ENCODE data around the gene PREB. TPM values are rescaled to one million over a fixed set of nuclear protein-coding genes. Genes with fewer than 3 reads are reported as not detected.

PREB gene
- total RNA-seq, 2 donors from 2014 or later, result 50.5 to 53.5 TPM

- DNase-seq, result no peak
- peaks cover 18% of the 10 kb centered on the region for H3K27me3 Mint-ChIP-seq (ENCODE audit: insufficient read depth)
- H3K36me3 ChIP-seq (ENCODE audit: control insufficient read depth, insufficient read depth, low read length), result no peaks in the 10 kb centered on the region
- peaks cover 14% of the 10 kb centered on the region for H3K4me1 Mint-ChIP-seq
- no peak overlapping the region for H3K4me3 Mint-ChIP-seq
- no peaks in the 10 kb centered on the region for H3K36me3 Mint-ChIP-seq (ENCODE audit: low read depth)
- no peaks in the 10 kb centered on the region for H3K9me3 ChIP-seq (ENCODE audit: control insufficient read depth, low read length)
- H3K27ac ChIP-seq (ENCODE audit: low read depth, low read length), result no peak overlapping the region
- H3K4me3 ChIP-seq (ENCODE audit: low read length), result no peak overlapping the region
- WGBS, 2 experiments (ENCODE audit: insufficient coverage in 1 of 2, insufficient read length in 1 of 2), result 93 to 98% methylated on average over 9 to 27 of the region's 27 CpGs
- H3K27me3 ChIP-seq (ENCODE audit: control insufficient read depth, insufficient read depth, low read length, poor library complexity, severe bottlenecking), result peaks cover 13% of the 10 kb centered on the region
- H3K27ac Mint-ChIP-seq, result no peak overlapping the region
- H3K9me3 Mint-ChIP-seq, result no peaks in the 10 kb centered on the region
- H3K4me1 ChIP-seq (ENCODE audit: control insufficient read depth, insufficient read depth, low read length), result no peaks in the 10 kb centered on the region
- TF ChIP-seq, protein P1, sequence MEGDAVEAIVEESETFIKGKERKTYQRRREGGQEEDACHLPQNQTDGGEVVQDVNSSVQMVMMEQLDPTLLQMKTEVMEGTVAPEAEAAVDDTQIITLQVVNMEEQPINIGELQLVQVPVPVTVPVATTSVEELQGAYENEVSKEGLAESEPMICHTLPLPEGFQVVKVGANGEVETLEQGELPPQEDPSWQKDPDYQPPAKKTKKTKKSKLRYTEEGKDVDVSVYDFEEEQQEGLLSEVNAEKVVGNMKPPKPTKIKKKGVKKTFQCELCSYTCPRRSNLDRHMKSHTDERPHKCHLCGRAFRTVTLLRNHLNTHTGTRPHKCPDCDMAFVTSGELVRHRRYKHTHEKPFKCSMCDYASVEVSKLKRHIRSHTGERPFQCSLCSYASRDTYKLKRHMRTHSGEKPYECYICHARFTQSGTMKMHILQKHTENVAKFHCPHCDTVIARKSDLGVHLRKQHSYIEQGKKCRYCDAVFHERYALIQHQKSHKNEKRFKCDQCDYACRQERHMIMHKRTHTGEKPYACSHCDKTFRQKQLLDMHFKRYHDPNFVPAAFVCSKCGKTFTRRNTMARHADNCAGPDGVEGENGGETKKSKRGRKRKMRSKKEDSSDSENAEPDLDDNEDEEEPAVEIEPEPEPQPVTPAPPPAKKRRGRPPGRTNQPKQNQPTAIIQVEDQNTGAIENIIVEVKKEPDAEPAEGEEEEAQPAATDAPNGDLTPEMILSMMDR (conservative IDR thresholded peaks at IDR 0.05), result no peak
- H3K9ac ChIP-seq (ENCODE audit: extremely low read depth, low read length, poor library complexity, severe bottlenecking), result no peak overlapping the region
Observed at GRCh38 chr2:27082773-27083409, 51.5 kb downstream of the PREB start.

DNA sequence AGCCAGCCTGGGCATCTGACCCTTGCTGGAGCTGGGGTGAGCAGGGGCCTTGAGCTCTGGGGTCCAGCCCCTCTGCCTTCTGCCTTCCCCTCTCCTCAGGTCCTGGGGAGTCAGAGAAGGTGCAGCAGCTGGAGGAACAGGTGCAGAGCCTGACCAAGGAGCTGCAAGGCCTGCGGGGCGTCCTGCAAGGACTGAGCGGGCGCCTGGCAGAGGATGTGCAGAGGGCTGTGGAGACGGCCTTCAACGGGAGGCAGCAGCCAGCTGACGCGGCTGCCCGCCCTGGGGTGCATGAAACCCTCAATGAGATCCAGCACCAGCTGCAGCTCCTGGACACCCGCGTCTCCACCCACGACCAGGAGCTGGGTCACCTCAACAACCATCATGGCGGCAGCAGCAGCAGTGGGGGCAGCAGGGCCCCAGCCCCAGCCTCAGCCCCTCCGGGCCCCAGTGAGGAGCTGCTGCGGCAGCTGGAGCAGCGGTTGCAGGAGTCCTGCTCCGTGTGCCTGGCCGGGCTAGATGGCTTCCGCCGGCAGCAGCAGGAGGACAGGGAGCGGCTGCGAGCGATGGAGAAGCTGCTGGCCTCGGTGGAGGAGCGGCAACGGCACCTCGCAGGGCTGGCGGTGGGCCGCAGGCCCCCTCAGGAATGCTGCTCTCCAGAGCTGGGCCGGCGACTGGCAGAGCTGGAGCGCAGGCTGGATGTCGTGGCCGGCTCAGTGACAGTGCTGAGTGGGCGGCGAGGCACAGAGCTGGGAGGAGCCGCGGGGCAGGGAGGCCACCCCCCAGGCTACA, 52.3 kb downstream of the PREB start:
- Histone ChIP-seq H3K9me3 (ENCODE audit: control insufficient read depth, low read length) (no peaks in the 10 kb centered on the region), H3K9ac (ENCODE audit: extremely low read depth, low read length, poor library complexity, severe bottlenecking) (no peak overlapping the region), H3K4me3 (ENCODE audit: low read length) (no peak overlapping the region), H3K4me1 (ENCODE audit: control insufficient read depth, insufficient read depth, low read length) (no peaks in the 10 kb centered on the region), H3K27ac (ENCODE audit: low read depth, low read length) (no peak overlapping the region), H3K36me3 (ENCODE audit: control insufficient read depth, insufficient read depth, low read length) (no peaks in the 10 kb centered on the region), H3K27me3 (ENCODE audit: control insufficient read depth, insufficient read depth, low read length, poor library complexity, severe bottlenecking) (peaks cover 6% of the 10 kb centered on the region)
- TF ChIP-seq, protein P1 (conservative IDR thresholded peaks at IDR 0.05), result no peak
- DNase-seq, result no peak
- WGBS, 2 experiments (ENCODE audit: insufficient coverage in 1 of 2, insufficient read length in 1 of 2), result 94 to 97% methylated on average over 36 to 38 of the region's 38 CpGs
- no peaks in the 10 kb centered on the region for H3K9me3 Mint-ChIP-seq
- H3K27ac Mint-ChIP-seq, result no peak overlapping the region
- H3K27me3 Mint-ChIP-seq (ENCODE audit: insufficient read depth), result peaks cover 13% of the 10 kb centered on the region
- no peak overlapping the region for H3K4me3 Mint-ChIP-seq
- no peaks in the 10 kb centered on the region for H3K36me3 Mint-ChIP-seq (ENCODE audit: low read depth)
- peaks cover 14% of the 10 kb centered on the region for H3K4me1 Mint-ChIP-seq

Other genes with a start within 250 kb of the PREB start
- 1 to 10 TPM; 3.2 to 4.4 TPM for gene MAPRE3, start 164.0 kb downstream of the PREB start, total RNA-seq
- gene TMEM214, start 101.7 kb downstream of the PREB start, total RNA-seq, result 10 to 100 TPM; 52.7 to 63.7 TPM
- 10 to 100 TPM; 56.9 to 76.1 TPM for gene AGBL5, start 83.0 kb downstream of the PREB start, total RNA-seq
- gene OST4, start 63.0 kb downstream of the PREB start, total RNA-seq, result 100 to 1,000 TPM; 290 to 311 TPM
- gene EMILIN1, start 56.0 kb downstream of the PREB start, total RNA-seq, result 1 to 10 TPM; 1.9 to 2.1 TPM
- 1 to 10 TPM; 3.3 to 3.9 TPM for gene KHK, start 47.9 kb downstream of the PREB start, total RNA-seq
- gene CGREF1, start 15.5 kb downstream of the PREB start, total RNA-seq, result under 1 TPM; 0.20 to 0.33 TPM
- 1 to 10 TPM in 1 of 2 donors, under 1 TPM in 1; 0.29 to 1.0 TPM for gene ABHD1, start 10.8 kb downstream of the PREB start, total RNA-seq
- gene PRR30, start 4.8 kb upstream of the PREB start, total RNA-seq, result not detected
- not detected for gene TCF23, start 14.4 kb upstream of the PREB start, total RNA-seq
- 100 to 1,000 TPM; 101 to 140 TPM for gene ATRAID, start 77.4 kb upstream of the PREB start, total RNA-seq
- 100 to 1,000 TPM; 115 to 125 TPM for gene SLC5A6, start 77.6 kb upstream of the PREB start, total RNA-seq
- gene CAD, start 82.7 kb upstream of the PREB start, total RNA-seq, result 100 to 1,000 TPM; 120 to 127 TPM
- 1 to 10 TPM; 1.5 to 2.8 TPM for gene SLC30A3, start 128.4 kb upstream of the PREB start, total RNA-seq
- under 1 TPM in 1 of 2 donors, not detected in 1; 0.49 TPM for gene DNAJC5G, start 140.8 kb upstream of the PREB start, total RNA-seq
- 1 to 10 TPM in 1 of 2 donors, under 1 TPM in 1; 0.86 to 2.2 TPM for gene TRIM54, start 147.8 kb upstream of the PREB start, total RNA-seq
- under 1 TPM; 0.59 to 0.75 TPM for gene UCN, start 173.8 kb upstream of the PREB start, total RNA-seq
- 10 to 100 TPM; 46.6 to 59.6 TPM for gene MPV17, start 188.5 kb upstream of the PREB start, total RNA-seq
- 100 to 1,000 TPM; 105 to 120 TPM for gene GTF3C2, start 222.1 kb upstream of the PREB start, total RNA-seq
- gene EIF2B4, start 235.7 kb upstream of the PREB start, total RNA-seq, result 10 to 100 TPM; 56.7 to 58.6 TPM
- 10 to 100 TPM; 81.2 to 92.6 TPM for gene SNX17, start 236.0 kb upstream of the PREB start, total RNA-seq
- gene ZNF513, start 246.1 kb upstream of the PREB start, total RNA-seq, result 10 to 100 TPM; 30.7 to 32.5 TPM